Ishikawa (cell line): ENCODE measurements around the gene EPB41L2.

Source experiments
- CEBPB ChIP-seq: IDR thresholded peaks from 2 replicates; pipeline ENCODE4 v1.6.1; 2012
- EP300 ChIP-seq: IDR thresholded peaks from 2 replicates; pipeline ENCODE4 v1.6.1; 2012; ENCODE audit warnings: borderline replicate concordance
- FOXM1 ChIP-seq: IDR thresholded peaks from 2 replicates; pipeline ENCODE4 v1.6.1; 2012; ENCODE audit warnings: low read depth, borderline replicate concordance
- RAD21 ChIP-seq: IDR thresholded peaks from 2 replicates; pipeline ENCODE4 v1.6.1; 2012; ENCODE audit warnings: low read depth
- TCF12 ChIP-seq: IDR thresholded peaks from 2 replicates; pipeline ENCODE4 v1.6.1; 2012; ENCODE audit warnings: low read depth
- YY1 ChIP-seq: IDR thresholded peaks from 2 replicates; pipeline ENCODE4 v1.6.1; 2012; ENCODE audit warnings: low read depth
- TF ChIP-seq, protein P1 (sequence below): IDR thresholded peaks from 2 replicates; pipeline ENCODE4 v1.6.1; 2012
- TF ChIP-seq, protein P2 (sequence below): IDR thresholded peaks from 2 replicates; pipeline ENCODE4 v1.6.1; 2012

DNA sequence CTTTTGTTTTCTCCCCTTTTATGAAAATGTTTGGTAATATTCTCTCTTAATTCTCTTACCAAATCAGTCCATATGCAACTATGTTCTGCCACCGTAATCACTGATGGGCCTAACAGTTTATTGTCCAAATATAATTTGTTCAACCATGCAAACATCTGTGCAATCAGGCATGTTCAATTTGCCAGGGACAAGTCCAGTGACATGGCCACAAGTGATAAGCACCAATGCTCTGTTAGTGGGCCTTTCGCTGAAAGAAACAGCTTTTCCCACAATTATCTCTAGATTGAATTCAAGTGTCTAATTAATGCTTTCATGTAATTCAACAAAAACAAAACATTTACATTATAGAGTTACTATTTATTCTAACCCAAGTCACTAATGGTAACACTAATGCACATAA lies 53.3 kb downstream of the EPB41L2 start:
- TF ChIP-seq, protein P1, sequence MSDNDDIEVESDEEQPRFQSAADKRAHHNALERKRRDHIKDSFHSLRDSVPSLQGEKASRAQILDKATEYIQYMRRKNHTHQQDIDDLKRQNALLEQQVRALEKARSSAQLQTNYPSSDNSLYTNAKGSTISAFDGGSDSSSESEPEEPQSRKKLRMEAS: no peak
- no peak for TF ChIP-seq TCF12
- TF ChIP-seq CEBPB: no peak
- TF ChIP-seq RAD21: no peak
- TF ChIP-seq FOXM1: no peak
- TF ChIP-seq YY1: no peak
- no peak for TF ChIP-seq EP300
- TF ChIP-seq, protein P2, sequence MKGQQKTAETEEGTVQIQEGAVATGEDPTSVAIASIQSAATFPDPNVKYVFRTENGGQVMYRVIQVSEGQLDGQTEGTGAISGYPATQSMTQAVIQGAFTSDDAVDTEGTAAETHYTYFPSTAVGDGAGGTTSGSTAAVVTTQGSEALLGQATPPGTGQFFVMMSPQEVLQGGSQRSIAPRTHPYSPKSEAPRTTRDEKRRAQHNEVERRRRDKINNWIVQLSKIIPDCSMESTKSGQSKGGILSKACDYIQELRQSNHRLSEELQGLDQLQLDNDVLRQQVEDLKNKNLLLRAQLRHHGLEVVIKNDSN: no peak
